ENCODE data around the gene LAPTM5. TPM values are rescaled to one million over a fixed set of nuclear protein-coding genes. Genes with fewer than 3 reads are reported as not detected.

The LAPTM5 gene
- total and polyA plus RNA-seq, 3 donors from 2014 or later: 2.0 to 46.9 (median 16.3) TPM

DNA sequence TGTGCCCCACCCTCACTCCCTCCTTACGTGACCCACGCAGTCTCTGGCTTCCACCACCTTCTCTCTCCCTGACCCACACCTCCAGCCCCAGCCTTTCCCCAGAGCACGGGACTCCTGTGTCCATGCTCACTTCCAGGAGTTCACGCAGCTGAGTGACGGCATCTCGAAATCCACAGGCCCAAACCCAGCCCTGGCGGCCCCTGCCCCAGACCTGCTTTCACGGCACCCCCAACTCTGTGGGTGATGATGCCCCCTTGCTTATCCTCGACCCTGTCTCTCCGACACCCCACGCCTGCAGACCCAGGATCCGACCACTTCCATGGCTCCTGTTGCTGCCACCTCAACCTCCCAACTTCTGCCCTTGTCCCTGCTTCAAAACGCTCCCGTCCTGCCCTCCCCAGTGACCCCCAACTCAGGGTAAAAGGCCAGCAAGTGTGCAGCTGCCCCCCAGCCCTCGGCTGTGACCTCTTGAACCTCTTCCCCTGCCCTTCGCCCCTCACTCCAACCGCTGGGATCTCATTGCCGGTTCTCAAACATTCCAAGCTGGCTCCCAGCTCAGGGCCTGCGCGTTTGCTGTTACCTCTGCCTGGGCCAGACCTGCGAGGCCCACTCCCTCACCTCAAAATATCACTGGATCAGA lies 30.4 kb upstream of the LAPTM5 start:
- whole genome bisulfite sequencing, 2 donors: 74 to 83% methylated on average over 21 of the region's 21 CpGs
- Histone ChIP-seq H3K36me3 (ENCODE audit: low read depth, missing control alignments) (no peaks in the 10 kb centered on the region), H3K27me3 (no peaks in the 10 kb centered on the region), H3K4me1 (peaks cover 35% of the 10 kb centered on the region), H3K4me3 (no peak overlapping the region), H3K9me3 (no peaks in the 10 kb centered on the region), H3K27ac (peak overlapping the region; percentile 50 to 52)
- TF ChIP-seq POLR2A (IDR thresholded peaks at IDR 0.05): no peak
- no peak for DNase-seq
- intact Hi-C loops (cut with DNase I; ENCODE audit: low total_unique reads): no loop called here

GRCh38 chr1:30787266-30787665 lies 29.7 kb upstream of the LAPTM5 start:
- DNase-seq: no peak
- Histone ChIP-seq H3K36me3 (ENCODE audit: low read depth, missing control alignments) (no peaks in the 10 kb centered on the region), H3K4me1 (peaks cover 41% of the 10 kb centered on the region), H3K27ac (peak overlapping the region in 1 of 2 donors; percentile 52), H3K4me3 (no peak overlapping the region), H3K9me3 (no peaks in the 10 kb centered on the region), H3K27me3 (no peaks in the 10 kb centered on the region)
- WGBS, 2 donors: 84 to 87% methylated on average over 5 of the region's 5 CpGs
- intact Hi-C loops (cut with DNase I; ENCODE audit: low total_unique reads): no loop called here
- TF ChIP-seq POLR2A (IDR thresholded peaks at IDR 0.05): no peak
- TF ChIP-seq, protein P1, sequence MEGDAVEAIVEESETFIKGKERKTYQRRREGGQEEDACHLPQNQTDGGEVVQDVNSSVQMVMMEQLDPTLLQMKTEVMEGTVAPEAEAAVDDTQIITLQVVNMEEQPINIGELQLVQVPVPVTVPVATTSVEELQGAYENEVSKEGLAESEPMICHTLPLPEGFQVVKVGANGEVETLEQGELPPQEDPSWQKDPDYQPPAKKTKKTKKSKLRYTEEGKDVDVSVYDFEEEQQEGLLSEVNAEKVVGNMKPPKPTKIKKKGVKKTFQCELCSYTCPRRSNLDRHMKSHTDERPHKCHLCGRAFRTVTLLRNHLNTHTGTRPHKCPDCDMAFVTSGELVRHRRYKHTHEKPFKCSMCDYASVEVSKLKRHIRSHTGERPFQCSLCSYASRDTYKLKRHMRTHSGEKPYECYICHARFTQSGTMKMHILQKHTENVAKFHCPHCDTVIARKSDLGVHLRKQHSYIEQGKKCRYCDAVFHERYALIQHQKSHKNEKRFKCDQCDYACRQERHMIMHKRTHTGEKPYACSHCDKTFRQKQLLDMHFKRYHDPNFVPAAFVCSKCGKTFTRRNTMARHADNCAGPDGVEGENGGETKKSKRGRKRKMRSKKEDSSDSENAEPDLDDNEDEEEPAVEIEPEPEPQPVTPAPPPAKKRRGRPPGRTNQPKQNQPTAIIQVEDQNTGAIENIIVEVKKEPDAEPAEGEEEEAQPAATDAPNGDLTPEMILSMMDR (IDR thresholded peaks at IDR 0.05): no peak

DNA sequence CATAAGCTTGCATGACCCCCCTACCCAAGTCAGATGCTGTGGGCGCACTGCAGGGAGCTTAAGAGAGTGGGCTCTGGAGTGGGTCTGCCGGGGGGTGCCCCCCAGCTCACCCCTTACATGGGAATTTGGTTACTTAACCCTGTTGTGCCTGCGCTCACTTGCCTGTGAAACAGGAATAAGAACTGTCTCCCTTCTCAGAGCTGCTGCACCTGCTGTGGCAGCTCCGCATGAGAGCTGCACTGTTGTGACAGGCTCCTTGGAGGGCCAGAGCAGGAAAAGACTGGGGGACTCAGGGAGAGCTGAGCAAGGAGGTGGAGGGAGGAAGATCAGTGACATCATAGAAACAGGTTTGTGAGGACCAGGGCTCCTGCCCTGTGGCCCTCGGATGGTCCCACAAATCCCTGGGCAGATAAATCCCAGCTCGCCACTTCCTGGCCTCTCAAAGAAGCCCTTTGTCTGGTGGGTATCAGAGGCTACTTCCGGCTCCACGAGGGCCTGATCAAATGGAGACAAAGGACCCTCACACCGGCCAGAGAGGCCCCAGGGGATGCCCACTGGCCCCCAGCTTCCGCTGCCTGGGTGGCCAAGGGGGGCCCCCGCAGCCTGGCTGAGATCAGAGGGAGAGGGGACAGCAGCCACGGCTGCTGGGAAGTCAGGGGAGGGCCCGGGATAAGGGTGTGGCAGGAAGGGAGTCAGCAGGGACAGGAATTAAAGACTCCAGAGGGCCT lies 28.9 kb upstream of the LAPTM5 start:
- Histone ChIP-seq H3K9me3 (no peaks in the 10 kb centered on the region), H3K27ac (no peak overlapping the region), H3K36me3 (ENCODE audit: low read depth, missing control alignments) (no peaks in the 10 kb centered on the region), H3K4me1 (peaks cover 41% of the 10 kb centered on the region), H3K27me3 (no peaks in the 10 kb centered on the region), H3K4me3 (no peak overlapping the region)
- WGBS, 2 donors: 66 to 68% methylated on average over 10 to 13 of the region's 13 CpGs
- no peak for TF ChIP-seq POLR2A (IDR thresholded peaks at IDR 0.05)
- TF ChIP-seq, protein P1 (IDR thresholded peaks at IDR 0.05): no peak
- intact Hi-C loops (cut with DNase I; ENCODE audit: low total_unique reads): no loop called here
- no peak for DNase-seq

GRCh38 chr1:30785714-30786113 lies 28.1 kb upstream of the LAPTM5 start:
- 79 to 83% methylated on average over 6 to 7 of the region's 7 CpGs for WGBS, 2 donors
- Histone ChIP-seq H3K36me3 (ENCODE audit: low read depth, missing control alignments) (no peaks in the 10 kb centered on the region), H3K4me1 (peaks cover 41% of the 10 kb centered on the region), H3K27me3 (no peaks in the 10 kb centered on the region), H3K27ac (no peak overlapping the region), H3K4me3 (no peak overlapping the region), H3K9me3 (no peaks in the 10 kb centered on the region)
- no peak for DNase-seq
- TF ChIP-seq POLR2A (IDR thresholded peaks at IDR 0.05): no peak
- intact Hi-C loops (cut with DNase I; ENCODE audit: low total_unique reads): no loop called here

GRCh38 chr1:30785181-30785580 lies 27.6 kb upstream of the LAPTM5 start:
- H3K4me3 ChIP-seq: no peak overlapping the region
- no peak for DNase-seq
- H3K27me3 ChIP-seq: no peaks in the 10 kb centered on the region
- H3K27ac ChIP-seq: no peak overlapping the region
- H3K9me3 ChIP-seq: no peaks in the 10 kb centered on the region
- TF ChIP-seq POLR2A (IDR thresholded peaks at IDR 0.05): no peak
- TF ChIP-seq, protein P1 (IDR thresholded peaks at IDR 0.05): no peak
- peaks cover 41% of the 10 kb centered on the region for H3K4me1 ChIP-seq
- intact Hi-C loops (cut with DNase I; ENCODE audit: low total_unique reads): no loop called here
- 85% methylated on average over 7 of the region's 7 CpGs; no CpG with 5 or more reads in 1 of the 2 donors for WGBS, 2 donors
- H3K36me3 ChIP-seq (ENCODE audit: low read depth, missing control alignments): no peaks in the 10 kb centered on the region
